GM21515 (cell line): Measurements from ENCODE around the gene FMN2.

Experiments used
- ATAC-seq: cut with Tn5 transposase; IDR thresholded peaks from one replicate; pipeline ENCODE4 v1.9.1; 2021; ENCODE audit not compliant: unreplicated experiment

The FMN2 gene

DNA sequence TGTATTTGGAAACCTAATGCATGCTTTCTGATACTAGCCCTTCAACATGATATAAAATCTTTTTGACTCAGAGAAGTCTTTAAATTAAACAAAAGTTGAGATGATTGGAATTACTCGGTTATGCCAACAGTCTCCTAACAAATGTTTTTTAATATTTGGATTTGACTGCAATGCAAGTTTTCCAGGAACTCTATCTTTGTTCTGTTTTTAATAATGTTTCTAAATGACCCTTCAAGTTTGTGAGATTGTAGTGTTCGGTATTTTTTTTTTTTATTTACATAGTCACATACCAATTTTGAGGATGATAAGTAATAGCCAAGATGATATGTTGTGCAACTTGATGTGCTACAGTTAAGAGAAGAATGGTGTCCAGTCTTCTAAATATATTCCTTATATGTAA, 258.0 kb downstream of the FMN2 start:
- ATAC-seq: no peak

DNA sequence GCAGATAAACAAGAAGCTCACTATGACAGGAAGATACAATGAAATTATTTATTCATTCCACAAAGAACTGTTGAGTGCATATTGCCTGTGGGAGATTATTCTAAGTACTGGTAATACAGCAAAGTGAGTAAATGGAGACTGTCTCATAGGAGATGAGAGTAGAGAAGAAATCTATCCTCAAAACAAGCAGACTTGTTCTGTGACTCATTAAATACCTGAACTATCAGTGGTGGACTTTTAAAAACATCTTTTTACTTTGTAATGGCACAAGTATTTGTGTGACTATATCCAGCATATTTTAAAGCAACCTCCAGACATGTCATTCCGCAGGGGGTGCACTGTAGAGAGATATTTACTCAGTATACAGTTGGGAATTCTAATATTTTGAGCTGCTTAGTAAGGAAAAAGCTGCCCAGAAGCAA, 259.2 kb downstream of the FMN2 start:
- no peak for ATAC-seq

DNA sequence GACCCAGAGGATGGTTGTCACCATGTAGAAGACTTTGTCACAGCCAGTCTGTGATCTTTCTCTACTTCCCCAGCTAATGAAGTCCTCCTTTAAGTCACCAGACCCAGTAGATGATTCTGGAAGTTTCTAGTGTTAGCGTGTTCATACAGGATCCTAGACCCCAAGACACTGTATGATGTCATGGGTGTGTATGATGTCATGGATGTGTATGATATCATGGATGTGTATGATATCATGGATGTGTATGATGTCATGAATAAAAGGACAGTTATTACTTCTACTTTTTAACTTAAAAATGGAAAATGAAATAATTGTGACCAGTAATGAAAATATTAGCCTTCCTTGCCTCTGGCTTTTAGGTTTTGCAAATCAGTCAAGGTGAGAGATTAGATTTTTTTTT, 260.0 kb downstream of the FMN2 start:
- no peak for ATAC-seq

DNA sequence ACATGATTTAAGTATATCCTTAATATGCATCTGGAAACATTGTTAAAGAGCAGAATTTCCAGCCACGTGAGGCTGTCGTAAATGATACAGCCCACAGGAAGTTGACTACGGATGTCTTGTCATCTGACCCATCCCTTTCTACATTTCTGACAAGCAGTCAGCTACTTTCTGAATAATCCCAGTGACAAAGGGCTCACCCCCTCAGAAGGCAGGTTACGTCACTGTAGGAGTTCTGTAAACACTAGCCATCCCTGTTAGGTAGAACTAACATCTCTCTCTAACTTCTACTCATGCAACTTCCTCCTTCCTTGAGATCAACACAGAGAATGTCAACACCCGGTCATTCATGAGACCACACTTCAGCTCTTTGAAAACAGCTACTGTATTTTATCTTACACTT, 261.1 kb downstream of the FMN2 start:
- ATAC-seq: no peak

DNA sequence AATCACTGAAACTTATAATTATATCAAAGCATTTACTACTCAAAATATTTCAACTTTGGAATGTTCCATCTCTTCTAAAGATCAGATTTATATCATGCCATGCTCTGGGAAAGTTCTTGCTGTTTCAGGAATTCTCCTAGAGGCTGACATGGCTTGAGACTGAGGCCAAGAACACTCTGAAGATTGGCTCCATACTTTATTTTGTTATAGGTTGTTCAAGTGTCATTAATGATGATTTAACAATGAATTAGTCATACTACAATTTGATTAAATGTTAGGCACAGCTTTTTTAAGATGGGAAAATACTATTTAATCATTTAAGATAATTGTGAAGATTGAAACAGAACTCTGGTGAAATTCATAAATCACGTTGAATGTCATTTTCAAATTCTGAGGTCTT, 264.9 kb downstream of the FMN2 start:
- ATAC-seq: no peak

DNA sequence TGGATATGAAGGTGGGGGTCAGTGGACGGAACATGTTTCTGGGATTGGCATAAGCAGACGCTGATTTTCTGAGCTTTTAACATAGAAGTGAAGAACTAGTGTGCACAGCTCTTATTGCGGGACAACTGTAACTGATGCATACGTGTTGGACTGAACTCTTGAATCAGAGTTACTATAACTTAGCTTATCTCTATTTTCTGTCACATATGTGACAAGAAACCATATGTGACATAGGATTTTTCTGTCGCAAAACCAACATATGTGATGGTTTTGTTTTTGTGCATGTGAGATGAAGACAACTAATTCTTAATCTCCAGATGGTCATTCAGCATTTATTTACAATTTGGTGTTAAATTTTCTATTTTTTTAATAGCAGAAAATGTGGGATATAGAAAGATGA, 270.4 kb downstream of the FMN2 start:
- no peak for ATAC-seq

DNA sequence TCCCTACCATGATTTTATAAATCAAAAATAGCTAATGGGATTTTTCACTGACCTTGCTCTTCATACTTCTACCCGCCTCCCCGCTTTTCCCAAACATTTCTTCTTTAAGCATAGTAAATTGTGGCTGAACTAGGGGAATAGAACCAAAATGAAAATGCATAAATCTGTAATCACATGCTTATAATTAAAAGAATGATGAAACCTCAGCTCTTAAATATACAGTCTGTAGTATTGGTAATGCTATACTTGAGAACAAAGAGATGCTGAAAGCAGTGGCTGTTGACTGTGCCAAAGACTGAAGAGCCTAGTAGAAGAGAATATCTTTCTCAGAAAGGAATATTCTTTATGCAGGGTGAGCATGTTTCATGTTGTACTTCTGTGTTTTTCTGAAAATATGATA, 271.1 kb downstream of the FMN2 start:
- no peak for ATAC-seq

DNA sequence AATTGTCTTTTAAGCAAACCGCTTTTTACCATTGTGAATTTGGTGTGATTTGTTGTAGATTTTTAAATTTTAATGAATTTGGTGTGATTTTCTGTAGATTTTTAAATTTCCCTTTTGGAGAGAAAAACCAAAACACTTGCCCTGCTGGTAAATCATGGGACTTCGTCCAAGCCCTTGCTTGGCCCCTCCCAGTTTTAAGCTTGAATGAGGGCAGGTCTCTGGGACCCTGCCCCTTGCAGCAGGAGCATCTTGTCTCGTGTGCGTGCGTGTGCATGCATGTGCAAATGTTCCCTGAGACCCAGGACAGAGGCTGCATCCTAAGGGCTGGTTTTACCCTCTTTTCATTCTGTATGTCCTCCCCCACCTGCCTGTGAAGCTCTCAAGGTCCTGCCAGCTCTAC, 271.6 kb downstream of the FMN2 start:
- no peak for ATAC-seq

DNA sequence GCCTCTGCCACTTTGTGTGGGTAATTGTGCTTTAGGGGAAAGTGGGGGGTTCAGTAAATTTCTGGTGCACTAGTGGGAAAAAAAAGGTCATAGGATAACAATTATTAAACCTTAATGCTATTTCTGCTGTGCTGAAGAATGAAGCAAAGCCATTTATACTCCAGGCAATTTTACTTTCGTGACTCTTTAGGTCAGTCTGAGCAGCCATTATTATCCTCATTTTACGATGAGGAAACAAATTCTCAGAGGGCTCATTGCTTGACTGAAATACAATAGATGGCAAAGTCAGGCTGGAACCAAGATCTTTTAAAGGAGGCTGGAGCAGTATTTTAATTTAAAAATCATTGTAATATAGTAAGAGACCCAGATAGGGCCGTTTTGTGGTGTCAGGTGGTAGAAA, 272.2 kb downstream of the FMN2 start:
- no peak for ATAC-seq

DNA sequence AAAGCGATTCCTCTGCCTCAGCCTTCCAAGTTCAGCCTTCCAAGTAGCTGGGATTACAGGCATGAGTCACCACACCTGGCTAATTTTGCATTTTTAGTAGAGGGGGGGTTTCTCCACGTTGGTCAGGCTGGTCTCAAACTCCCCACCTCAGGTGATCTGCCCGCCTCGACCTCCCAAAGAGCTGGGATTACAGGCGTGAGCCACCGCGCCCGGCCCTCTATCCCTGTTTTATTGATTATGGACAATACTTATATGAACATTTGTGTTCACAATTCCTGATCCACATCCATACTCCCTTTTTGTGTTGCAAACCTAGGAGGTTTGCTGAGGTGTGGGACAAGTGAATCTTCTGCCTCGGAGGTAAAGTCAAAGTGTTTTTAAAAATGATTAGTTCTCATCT, 275.0 kb downstream of the FMN2 start:
- ATAC-seq: no peak

DNA sequence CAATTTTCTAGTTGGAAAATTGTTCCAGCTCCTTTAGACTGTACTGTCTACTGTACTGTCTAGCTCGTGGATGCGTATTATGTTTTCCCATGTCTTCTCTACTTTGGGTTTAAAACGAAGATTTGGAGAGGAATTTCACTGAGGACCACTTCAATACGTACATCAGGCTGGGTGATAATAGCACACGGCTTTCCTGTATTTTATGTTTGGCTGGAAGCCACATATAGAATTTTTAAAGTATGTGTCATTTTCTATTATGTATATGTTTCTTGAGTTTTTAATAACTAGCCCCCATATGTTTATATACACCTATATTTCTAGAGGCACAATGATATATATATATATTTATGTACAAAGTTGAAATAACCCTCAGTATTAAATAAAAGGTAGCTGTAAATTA, 293.9 kb downstream of the FMN2 start:
- ATAC-seq: no peak

DNA sequence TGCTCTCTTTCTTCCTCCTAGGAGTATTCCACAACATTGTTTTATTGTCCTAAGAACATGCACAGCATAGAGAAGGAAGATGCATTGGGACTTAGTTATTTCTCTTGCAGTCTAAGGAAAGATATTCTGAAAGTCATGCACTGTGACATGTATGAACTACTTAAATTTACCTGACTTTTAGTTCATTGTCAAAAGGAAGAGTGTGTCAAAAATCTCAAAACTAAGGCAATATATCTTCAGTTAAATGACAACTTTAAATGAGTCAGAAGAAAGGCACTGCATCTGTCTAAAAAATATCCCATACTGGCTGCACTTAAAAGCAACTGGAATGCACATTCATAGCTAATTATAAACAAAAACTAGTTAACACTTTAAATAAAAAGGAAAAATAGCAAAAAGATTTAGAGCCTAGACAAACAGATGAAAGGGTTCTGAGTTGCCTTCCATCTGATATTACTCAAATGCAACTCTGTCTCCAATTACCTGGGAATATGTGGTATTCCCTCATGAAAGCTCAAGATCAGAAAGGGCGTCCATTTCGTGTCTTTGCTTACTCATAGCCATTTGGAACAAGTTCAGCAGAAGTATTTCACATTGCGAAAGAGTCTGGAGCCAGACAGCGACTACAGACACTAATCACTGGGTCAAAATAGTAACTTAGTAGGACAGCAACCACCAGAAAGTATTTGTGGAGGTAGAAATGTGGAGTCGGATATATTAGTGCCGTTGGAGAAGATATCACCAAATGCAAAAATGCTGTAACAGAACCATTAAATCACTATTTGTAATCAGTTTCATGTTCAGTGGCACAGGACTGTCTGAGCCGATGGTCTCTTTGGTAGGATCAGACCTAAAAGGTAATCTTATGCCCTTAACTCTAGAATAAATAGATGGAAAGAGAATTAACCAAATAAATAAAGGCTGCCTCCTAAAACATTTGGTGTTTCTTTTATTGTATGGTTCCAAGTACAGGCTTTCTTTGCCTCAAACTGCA, 294.6 kb downstream of the FMN2 start:
- no peak for ATAC-seq

DNA sequence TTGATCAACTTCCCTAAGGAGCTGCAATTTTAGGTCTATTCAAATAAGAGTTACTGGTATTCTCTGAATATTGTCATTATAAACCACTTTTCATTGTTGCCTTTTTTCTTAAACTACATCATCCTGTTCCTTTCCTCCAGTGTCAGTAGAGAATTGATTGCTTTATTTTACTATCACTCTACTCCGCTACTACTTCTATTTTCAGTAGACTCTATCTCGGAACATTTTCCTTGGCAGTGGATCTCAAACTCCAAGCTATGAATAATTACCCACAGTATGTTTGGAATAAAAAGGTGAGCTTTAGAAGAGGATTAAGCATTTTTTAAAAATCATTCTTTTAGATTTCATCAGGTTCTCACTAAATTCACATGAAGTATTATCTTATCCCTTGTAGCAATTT, 295.4 kb downstream of the FMN2 start:
- ATAC-seq: no peak

DNA sequence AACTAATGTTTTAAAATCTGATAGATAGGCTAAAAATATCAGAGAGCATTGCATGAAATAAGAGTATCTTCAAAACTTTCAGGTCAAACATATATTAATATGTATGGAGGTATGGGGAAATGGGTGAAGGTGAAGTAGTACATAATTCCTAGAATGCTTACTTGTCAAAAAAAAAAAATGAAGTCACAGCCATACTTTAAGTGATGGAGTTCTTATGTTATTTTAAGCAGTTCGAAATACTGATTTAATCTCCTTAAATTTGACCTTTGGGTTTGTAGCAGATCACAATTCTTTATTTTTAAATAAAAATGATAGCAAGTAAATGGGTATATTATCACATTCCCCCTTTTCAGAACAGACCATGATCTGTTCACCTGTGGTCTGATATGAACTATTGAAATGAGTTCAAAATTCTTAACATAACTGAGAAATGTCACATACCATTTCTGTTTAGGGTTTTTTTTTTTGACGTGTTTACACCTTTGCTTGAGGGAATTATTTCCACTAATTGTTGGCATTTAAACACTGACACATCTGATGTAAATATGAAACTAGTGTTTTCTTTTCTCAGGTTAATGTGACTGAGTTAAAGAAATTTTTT, 300.1 kb downstream of the FMN2 start:
- ATAC-seq: no peak

DNA sequence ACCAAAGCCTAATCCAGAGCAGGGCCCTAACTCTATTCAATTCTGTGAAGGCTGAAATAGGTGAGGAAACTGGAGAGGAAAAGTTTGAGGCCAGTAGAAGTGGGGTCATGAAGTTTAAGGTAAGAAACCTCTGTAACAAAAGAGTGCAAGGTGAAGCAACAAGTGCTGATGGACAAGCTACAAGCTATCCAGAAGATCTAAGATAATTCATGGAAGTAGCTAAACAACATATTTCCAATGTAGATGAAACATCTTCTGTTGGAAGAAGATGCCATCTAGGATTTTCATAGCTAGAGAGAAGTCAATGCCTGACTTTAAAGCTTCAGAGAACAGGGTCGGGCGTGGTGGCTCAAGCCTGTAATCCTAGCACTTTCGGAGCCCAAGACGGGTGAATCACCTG, 302.7 kb downstream of the FMN2 start:
- ATAC-seq: no peak

DNA sequence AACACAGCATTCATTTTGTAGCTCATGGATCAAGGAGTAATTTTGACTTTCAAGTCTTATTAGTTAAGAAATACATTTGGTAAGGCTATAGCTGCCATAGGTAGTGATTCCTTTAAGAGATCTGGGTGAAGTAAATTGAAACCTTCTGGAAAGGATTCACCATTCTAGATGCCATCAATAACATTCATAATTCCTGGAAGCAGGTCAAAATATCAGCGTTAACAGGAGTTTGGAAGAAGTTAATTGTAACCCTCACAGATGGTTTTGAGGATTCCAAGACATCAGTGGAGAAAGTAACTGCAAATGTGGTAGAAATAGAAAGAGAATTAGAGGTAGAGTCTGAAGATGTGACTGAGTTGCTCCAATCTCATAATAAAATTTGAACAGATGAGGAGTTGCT, 303.7 kb downstream of the FMN2 start:
- no peak for ATAC-seq

DNA sequence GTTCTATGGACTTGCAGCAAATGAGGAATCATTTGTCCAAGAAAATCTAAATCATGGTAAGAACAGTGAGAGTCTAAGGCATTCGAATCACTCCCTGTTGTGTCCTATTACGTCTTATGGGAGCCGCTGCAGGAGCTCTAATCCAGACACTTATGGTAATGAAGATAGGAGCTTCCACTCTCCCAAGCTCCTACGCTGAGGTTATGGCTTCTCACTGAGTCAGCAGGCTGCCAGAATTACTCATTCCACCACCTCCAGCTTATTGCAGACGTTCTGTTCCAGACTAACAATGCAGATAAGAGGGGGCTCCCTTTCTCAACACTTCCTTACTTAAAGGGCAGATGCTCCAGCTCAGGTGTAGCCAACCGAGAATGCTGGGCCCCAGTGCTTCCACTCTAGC, 307.7 kb downstream of the FMN2 start:
- no peak for ATAC-seq

DNA sequence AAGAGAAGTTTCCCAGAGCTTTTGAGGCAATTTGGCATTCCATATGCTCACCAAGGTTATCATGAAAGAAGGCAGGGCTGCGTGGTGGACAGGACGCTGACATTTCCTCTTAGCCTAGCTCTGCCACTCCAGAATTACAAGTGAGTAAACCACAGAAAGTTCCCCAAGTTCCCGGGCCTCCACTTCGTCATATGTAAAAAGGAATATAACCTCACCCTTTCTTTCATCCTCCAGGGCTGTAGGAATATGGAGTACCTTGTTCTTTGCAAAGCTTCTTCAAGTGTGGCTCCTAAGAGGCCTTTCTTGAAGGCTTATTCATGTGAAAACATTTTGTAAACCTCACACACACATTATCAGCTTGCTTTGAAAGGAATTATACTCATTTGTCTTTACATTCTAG, 310.0 kb downstream of the FMN2 start:
- ATAC-seq: no peak

DNA sequence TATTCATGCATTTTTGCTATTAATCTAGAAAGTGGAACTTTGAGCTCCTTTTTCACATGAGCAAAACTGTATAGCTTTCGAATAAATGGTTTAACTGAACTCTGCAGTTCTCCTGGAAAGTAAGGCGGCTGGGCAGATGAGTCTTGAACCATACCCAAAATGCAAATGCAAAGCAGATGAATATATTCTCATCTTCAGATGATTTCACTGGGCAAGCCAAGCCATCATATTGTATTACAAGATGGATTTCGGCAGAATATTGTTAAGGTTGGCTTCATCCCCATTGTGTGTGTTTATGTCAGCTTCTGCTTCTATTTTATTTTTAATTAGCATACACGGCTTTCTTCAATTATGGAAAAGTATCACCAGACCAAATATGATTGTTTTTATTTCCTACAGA, 310.6 kb downstream of the FMN2 start:
- no peak for ATAC-seq

DNA sequence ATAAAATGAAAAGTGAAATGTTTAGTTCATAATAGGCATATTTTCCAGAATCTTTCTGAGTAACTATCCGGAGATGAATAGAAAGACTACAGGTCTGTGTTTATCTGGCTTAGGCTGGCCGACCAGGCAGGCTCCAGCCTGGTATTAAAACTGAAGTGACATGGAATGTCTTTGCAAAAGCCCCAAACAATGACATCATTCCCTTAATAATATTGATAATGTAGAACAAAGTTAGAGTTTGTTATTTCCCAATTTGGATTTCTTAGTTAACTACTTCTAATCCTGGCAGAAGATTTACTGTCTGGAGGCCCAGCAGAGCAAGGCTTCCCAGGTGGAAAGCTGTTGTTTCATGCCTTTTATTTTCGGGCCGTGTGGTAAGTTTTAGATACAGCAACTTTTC, 312.6 kb downstream of the FMN2 start:
- ATAC-seq: no peak

DNA sequence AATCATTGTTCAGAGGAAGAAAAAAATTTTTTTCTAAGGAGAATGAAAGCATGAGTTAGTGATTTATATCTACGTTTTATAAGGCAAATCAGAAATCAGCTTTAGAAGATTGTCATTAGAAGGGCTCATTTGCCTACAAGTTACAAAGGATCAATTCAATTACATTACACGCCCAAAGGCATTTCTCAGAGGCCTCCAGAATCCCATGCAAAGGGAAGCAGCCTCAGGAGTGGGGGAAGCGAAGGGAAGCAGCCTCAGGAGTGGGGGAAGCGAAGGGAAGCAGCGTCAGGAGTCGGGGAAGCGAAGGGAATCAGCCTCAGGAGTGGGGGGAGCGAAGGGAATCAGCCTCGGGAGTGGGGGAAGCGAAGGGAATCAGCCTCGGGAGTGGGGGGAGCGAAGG, 314.1 kb downstream of the FMN2 start:
- ATAC-seq: no peak

DNA sequence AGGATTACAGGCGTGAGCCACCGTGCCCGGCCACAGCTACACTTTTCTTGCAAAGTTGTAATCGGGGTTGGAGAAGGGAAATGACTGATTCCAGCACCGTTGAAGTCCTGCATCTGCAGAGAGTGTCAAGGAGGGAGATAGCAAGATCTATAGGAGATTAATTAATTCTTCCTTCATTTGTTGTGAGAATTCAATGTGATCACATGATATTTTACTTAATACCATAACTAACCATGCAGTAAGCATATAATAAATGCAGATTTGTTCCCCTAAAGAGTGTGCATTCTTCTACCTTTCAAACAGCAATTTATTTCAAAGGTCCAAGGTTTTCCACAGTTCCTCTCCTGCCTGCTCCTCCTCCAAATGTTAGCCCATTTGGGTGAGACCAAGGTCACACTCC, 315.7 kb downstream of the FMN2 start:
- ATAC-seq: no peak

DNA sequence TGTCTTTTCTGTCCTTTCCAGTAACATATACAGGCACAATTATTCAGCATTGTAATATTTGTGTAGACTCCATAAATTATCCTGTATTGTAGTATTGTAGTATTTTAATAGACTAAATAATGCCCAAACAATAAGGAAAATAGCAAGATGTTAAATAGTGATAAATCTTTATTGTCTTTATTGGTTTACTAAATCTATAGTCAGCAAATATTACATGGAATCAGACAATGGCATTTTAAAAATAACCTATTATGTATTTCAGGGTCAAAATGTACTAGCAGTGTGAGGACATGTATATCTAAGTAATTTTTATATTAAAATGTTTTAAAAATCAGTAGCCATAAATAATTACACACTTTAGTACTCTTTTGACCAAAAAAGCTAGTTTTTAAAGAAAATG, 317.9 kb downstream of the FMN2 start:
- no peak for ATAC-seq
